ENCODE measurements around the gene CPNE1.
"Not testable (repeated sequence)": the region's sequence is repeated elsewhere in the genome, so short reads cannot be mapped to it uniquely, and the experiment has no call there.

DNA sequence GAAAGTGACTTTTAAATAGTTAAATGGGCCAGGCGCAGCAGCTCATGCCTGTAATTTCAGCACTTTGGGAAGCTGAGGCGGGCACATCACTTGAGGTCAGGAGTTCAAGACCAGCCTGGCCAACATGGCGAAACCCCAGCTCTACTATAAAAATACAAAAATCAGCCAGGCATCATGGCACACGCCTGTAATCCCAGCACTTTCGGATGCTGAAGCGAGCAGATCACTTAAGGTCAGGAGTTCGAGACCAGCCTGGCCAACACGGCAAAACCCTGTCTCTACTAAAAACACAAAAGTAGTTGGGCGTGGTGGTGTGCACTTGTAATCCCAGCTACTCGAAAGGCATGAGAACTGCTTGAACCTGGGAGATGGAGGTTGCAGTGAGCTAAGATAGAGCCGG, 41.2 kb upstream of the CPNE1 start:
- not testable (repeated sequence) for TF ChIP-seq TCF7L2 (IDR thresholded peaks at IDR 0.05; ENCODE audit: low read depth, low read length); POLR2AphosphoS5 (IDR thresholded peaks at IDR 0.05; ENCODE audit: low read depth, low read length); SIN3A (IDR thresholded peaks at IDR 0.05; ENCODE audit: borderline replicate concordance, insufficient read depth, low read depth, low read length)
- TF ChIP-seq, protein P1, sequence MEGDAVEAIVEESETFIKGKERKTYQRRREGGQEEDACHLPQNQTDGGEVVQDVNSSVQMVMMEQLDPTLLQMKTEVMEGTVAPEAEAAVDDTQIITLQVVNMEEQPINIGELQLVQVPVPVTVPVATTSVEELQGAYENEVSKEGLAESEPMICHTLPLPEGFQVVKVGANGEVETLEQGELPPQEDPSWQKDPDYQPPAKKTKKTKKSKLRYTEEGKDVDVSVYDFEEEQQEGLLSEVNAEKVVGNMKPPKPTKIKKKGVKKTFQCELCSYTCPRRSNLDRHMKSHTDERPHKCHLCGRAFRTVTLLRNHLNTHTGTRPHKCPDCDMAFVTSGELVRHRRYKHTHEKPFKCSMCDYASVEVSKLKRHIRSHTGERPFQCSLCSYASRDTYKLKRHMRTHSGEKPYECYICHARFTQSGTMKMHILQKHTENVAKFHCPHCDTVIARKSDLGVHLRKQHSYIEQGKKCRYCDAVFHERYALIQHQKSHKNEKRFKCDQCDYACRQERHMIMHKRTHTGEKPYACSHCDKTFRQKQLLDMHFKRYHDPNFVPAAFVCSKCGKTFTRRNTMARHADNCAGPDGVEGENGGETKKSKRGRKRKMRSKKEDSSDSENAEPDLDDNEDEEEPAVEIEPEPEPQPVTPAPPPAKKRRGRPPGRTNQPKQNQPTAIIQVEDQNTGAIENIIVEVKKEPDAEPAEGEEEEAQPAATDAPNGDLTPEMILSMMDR (IDR thresholded peaks at IDR 0.05), result not testable (repeated sequence)
- TF ChIP-seq, protein P2, sequence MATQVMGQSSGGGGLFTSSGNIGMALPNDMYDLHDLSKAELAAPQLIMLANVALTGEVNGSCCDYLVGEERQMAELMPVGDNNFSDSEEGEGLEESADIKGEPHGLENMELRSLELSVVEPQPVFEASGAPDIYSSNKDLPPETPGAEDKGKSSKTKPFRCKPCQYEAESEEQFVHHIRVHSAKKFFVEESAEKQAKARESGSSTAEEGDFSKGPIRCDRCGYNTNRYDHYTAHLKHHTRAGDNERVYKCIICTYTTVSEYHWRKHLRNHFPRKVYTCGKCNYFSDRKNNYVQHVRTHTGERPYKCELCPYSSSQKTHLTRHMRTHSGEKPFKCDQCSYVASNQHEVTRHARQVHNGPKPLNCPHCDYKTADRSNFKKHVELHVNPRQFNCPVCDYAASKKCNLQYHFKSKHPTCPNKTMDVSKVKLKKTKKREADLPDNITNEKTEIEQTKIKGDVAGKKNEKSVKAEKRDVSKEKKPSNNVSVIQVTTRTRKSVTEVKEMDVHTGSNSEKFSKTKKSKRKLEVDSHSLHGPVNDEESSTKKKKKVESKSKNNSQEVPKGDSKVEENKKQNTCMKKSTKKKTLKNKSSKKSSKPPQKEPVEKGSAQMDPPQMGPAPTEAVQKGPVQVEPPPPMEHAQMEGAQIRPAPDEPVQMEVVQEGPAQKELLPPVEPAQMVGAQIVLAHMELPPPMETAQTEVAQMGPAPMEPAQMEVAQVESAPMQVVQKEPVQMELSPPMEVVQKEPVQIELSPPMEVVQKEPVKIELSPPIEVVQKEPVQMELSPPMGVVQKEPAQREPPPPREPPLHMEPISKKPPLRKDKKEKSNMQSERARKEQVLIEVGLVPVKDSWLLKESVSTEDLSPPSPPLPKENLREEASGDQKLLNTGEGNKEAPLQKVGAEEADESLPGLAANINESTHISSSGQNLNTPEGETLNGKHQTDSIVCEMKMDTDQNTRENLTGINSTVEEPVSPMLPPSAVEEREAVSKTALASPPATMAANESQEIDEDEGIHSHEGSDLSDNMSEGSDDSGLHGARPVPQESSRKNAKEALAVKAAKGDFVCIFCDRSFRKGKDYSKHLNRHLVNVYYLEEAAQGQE (IDR thresholded peaks at IDR 0.05; ENCODE audit: insufficient read depth in 1 of 2, low read depth in 2 of 2, low read length in 1 of 2), result not testable (repeated sequence)
